HepG2 (cell line): ENCODE data around the gene METTL22. TPM values are rescaled to one million over a fixed set of nuclear protein-coding genes. Genes with fewer than 3 reads are reported as not detected.

Experiments used
- HOMEZ ChIP-seq: IDR thresholded peaks from 2 replicates; pipeline ENCODE4 v1.6.1; 2016; ENCODE audit warnings: low read depth
- KDM2A ChIP-seq: sonication (generic); formaldehyde crosslinking; IDR thresholded peaks from 2 replicates; pipeline ENCODE4 v1.4.0; 2020; ENCODE audit warnings: low read depth, missing genetic modification reagents, borderline replicate concordance
- MYNN ChIP-seq: sonication (generic); formaldehyde crosslinking; IDR thresholded peaks from 2 replicates; pipeline ENCODE4 v1.4.0; 2020; ENCODE audit warnings: mild to moderate bottlenecking, low read depth, missing genetic modification reagents
- NR2F2 ChIP-seq: IDR thresholded peaks from 2 replicates; pipeline ENCODE4 v1.6.1; 2012; ENCODE audit warnings: low read depth, inconsistent platforms, borderline replicate concordance
- POLR2AphosphoS5 ChIP-seq: IDR thresholded peaks from 2 replicates; pipeline ENCODE4 v1.6.1; 2012; ENCODE audit warnings: low read depth, low read length
- SRSF4 ChIP-seq: fragments of 200-400 bp; formaldehyde crosslinking; IDR thresholded peaks from one replicate; pipeline ENCODE4 v1.6.1; 2018; ENCODE audit warnings: mild to moderate bottlenecking, low read depth, low read length, moderate library complexity; ENCODE audit not compliant: poor library complexity, severe bottlenecking
- STAG1 ChIP-seq: sonication (generic); formaldehyde crosslinking; IDR thresholded peaks from 2 replicates; pipeline ENCODE4 v1.4.0; 2020; ENCODE audit warnings: missing genetic modification reagents
- SYNCRIP ChIP-seq: fragments of 200-400 bp; formaldehyde crosslinking; IDR thresholded peaks from 2 replicates; pipeline ENCODE4 v1.6.1; 2018; ENCODE audit warnings: mild to moderate bottlenecking, low read depth, low read length; ENCODE audit not compliant: insufficient read depth
- TOPORS ChIP-seq: sonication (generic); formaldehyde crosslinking; IDR thresholded peaks from 2 replicates; pipeline ENCODE4 v1.8.0; 2023; ENCODE audit warnings: mild to moderate bottlenecking, missing genetic modification reagents
- ZNF414 ChIP-seq: sonication (generic); formaldehyde crosslinking; IDR thresholded peaks from 2 replicates; pipeline ENCODE4 v1.5.0; 2020; ENCODE audit warnings: missing genetic modification reagents
- ZNF563 ChIP-seq: sonication (generic); formaldehyde crosslinking; IDR thresholded peaks from 2 replicates; pipeline ENCODE4 v1.8.0; 2022; ENCODE audit warnings: mild to moderate bottlenecking, moderate library complexity, missing genetic modification reagents
- ZNF672 ChIP-seq: sonication (generic); formaldehyde crosslinking; IDR thresholded peaks from 2 replicates; pipeline ENCODE4 v1.8.1; 2022; ENCODE audit warnings: missing genetic modification reagents
- ZNF740 ChIP-seq: sonication (generic); formaldehyde crosslinking; IDR thresholded peaks from 2 replicates; pipeline ENCODE4 v1.4.0; 2020; ENCODE audit warnings: missing genetic modification reagents
- ZNF792 ChIP-seq: IDR thresholded peaks from 2 replicates; pipeline ENCODE4 v1.6.1; 2016
- ZNF816 ChIP-seq: sonication (generic); formaldehyde crosslinking; IDR thresholded peaks from 2 replicates; pipeline ENCODE4 v1.8.0; 2022; ENCODE audit warnings: missing genetic modification reagents, mild to moderate bottlenecking, borderline replicate concordance
- polyA plus RNA-seq, 8 experiments: library from polyadenylated mRNA; depleted of rRNA in 3 of 8; stranded (reverse) in 7 of 8; unstranded in 1 of 8; fragments of >200 nt; fragmentation: Illumina TruSeq in 4 of 8; extraction: Trizol in 4 of 8; gene quantifications; 2 replicates each; pipeline versions ENCODE4 v1.2.1 to v1.2.3, GENCODE V29; 2011 to 2016; ENCODE audit warnings: low read depth in 4 of 8, missing spikeins in 1 of 8, mixed read lengths in 1 of 8; ENCODE audit not compliant: insufficient read depth in 1 of 8
- total RNA-seq, 5 experiments: library from RNA; depleted of rRNA; stranded (reverse); fragments of >200 nt; fragmentation: Illumina TruSeq; extraction: Trizol; gene quantifications; 2 replicates each; pipeline ENCODE4 v1.2.3, GENCODE V29; 2016; ENCODE audit warnings: low read depth in 1 of 5
- TF ChIP-seq, protein P1 (sequence below): sonication (generic); formaldehyde crosslinking; IDR thresholded peaks from 2 replicates; pipeline ENCODE4 v1.5.1; 2020; ENCODE audit warnings: mild to moderate bottlenecking, missing genetic modification reagents, borderline replicate concordance
- TF ChIP-seq, protein P2 (sequence below): sonication (generic); formaldehyde crosslinking; IDR thresholded peaks from 2 replicates; pipeline ENCODE4 v1.9.0; 2022; ENCODE audit warnings: missing genetic modification reagents, mild to moderate bottlenecking, borderline replicate concordance

METTL22 gene
- total and polyA plus RNA-seq, 2 of the 13 experiments (the other 11 are each of a cell fraction or from before 2014, with no cell fraction given), result 36.2 to 94.8 TPM

DNA sequence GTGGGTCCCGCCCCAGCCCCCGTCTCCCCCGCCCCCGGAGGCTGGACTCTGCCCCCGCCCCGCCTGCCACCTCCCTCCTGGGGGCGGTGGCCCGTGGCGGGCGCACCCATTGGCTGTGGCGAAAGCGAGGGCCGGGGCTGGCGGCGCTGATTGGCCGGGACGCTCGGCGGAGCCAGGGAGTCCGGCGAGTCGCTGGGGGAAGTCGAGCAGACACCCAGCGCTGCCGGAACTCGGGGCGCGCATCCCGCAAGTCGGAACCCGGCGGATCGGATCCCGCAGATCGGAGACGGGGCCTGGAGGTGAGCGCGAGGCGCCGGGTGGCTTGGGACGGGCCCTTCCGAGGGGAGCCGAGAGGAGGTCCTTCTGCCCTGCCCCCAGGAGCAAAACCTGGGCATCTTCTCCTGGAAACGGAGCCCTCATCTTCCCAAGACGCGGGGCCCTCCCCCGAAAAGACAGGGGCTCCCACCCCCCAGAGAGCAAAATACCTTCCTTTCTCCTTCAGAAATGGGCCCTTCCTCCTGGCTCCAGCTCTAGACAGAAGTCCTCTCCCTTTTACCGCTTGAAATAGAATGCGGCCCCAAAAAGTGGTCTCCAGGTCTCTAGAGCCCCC, 53.0 kb downstream of the METTL22 start, which contains the start of gene ABAT (continued):
- 0 out of 2 replicates have a peak, but pooled peaks have one; percentile 37 for TF ChIP-seq ZNF740 (CRISPR knock-in tag)
- TF ChIP-seq KDM2A (CRISPR knock-in tag), result peak; percentile 95
- TF ChIP-seq, protein P1, sequence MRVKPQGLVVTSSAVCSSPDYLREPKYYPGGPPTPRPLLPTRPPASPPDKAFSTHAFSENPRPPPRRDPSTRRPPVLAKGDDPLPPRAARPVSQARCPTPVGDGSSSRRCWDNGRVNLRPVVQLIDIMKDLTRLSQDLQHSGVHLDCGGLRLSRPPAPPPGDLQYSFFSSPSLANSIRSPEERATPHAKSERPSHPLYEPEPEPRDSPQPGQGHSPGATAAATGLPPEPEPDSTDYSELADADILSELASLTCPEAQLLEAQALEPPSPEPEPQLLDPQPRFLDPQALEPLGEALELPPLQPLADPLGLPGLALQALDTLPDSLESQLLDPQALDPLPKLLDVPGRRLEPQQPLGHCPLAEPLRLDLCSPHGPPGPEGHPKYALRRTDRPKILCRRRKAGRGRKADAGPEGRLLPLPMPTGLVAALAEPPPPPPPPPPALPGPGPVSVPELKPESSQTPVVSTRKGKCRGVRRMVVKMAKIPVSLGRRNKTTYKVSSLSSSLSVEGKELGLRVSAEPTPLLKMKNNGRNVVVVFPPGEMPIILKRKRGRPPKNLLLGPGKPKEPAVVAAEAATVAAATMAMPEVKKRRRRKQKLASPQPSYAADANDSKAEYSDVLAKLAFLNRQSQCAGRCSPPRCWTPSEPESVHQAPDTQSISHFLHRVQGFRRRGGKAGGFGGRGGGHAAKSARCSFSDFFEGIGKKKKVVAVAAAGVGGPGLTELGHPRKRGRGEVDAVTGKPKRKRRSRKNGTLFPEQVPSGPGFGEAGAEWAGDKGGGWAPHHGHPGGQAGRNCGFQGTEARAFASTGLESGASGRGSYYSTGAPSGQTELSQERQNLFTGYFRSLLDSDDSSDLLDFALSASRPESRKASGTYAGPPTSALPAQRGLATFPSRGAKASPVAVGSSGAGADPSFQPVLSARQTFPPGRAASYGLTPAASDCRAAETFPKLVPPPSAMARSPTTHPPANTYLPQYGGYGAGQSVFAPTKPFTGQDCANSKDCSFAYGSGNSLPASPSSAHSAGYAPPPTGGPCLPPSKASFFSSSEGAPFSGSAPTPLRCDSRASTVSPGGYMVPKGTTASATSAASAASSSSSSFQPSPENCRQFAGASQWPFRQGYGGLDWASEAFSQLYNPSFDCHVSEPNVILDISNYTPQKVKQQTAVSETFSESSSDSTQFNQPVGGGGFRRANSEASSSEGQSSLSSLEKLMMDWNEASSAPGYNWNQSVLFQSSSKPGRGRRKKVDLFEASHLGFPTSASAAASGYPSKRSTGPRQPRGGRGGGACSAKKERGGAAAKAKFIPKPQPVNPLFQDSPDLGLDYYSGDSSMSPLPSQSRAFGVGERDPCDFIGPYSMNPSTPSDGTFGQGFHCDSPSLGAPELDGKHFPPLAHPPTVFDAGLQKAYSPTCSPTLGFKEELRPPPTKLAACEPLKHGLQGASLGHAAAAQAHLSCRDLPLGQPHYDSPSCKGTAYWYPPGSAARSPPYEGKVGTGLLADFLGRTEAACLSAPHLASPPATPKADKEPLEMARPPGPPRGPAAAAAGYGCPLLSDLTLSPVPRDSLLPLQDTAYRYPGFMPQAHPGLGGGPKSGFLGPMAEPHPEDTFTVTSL (CRISPR knock-in tag), result no peak
- TF ChIP-seq ZNF816 (CRISPR knock-in tag), result no peak
- TF ChIP-seq, protein P2, sequence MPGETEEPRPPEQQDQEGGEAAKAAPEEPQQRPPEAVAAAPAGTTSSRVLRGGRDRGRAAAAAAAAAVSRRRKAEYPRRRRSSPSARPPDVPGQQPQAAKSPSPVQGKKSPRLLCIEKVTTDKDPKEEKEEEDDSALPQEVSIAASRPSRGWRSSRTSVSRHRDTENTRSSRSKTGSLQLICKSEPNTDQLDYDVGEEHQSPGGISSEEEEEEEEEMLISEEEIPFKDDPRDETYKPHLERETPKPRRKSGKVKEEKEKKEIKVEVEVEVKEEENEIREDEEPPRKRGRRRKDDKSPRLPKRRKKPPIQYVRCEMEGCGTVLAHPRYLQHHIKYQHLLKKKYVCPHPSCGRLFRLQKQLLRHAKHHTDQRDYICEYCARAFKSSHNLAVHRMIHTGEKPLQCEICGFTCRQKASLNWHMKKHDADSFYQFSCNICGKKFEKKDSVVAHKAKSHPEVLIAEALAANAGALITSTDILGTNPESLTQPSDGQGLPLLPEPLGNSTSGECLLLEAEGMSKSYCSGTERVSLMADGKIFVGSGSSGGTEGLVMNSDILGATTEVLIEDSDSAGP, result peak; percentile 68; the same call in 1 of the 2 replicates
- no peak for TF ChIP-seq NR2F2
- peak; percentile 79 for TF ChIP-seq POLR2AphosphoS5
- no peak for TF ChIP-seq MYNN (CRISPR knock-in tag)
- no peak for TF ChIP-seq SYNCRIP
- no peak for TF ChIP-seq TOPORS
- peak; percentile 31; the same call in 1 of the 2 replicates for TF ChIP-seq HOMEZ (CRISPR knock-in tag)
- peak; percentile 21 for TF ChIP-seq STAG1
- no peak for TF ChIP-seq ZNF672 (CRISPR knock-in tag)
- peak; percentile 83 for TF ChIP-seq ZNF414 (CRISPR knock-in tag)
- TF ChIP-seq ZNF792 (CRISPR knock-in tag), result no peak
- no peak for TF ChIP-seq SRSF4
- no peak for TF ChIP-seq ZNF563 (CRISPR knock-in tag)
